HG02798 (cell line): ENCODE data around the gene RAB3C.
A peak's percentile ranks its signal among the peaks of the same experiment; 100 is the strongest.

ENCODE experiments used
- ATAC-seq: cut with Tn5 transposase; IDR thresholded peaks from one replicate; pipeline ENCODE4 v1.9.1; 2021; ENCODE audit warnings: mild to moderate bottlenecking; ENCODE audit not compliant: unreplicated experiment, poor library complexity

RAB3C gene

GRCh38 chr5:58804291-58804690, 221.4 kb downstream of the RAB3C start:
- no peak for ATAC-seq

- ATAC-seq: no peak
Measured at GRCh38 chr5:58810086-58810485, 227.2 kb downstream of the RAB3C start.

- no peak for ATAC-seq
Measured at GRCh38 chr5:58813855-58814254, 231.0 kb downstream of the RAB3C start.

GRCh38 chr5:58816181-58816731, 233.4 kb downstream of the RAB3C start:
- ATAC-seq: no peak

GRCh38 chr5:58818465-58818864, 235.6 kb downstream of the RAB3C start:
- no peak for ATAC-seq

GRCh38 chr5:58825441-58825840, 242.6 kb downstream of the RAB3C start:
- ATAC-seq: no peak

GRCh38 chr5:58825899-58826298, 243.0 kb downstream of the RAB3C start:
- no peak for ATAC-seq

- no peak for ATAC-seq
Measured at GRCh38 chr5:58827463-58827862, 244.6 kb downstream of the RAB3C start.

GRCh38 chr5:58828258-58828657, 245.4 kb downstream of the RAB3C start:
- no peak for ATAC-seq

GRCh38 chr5:58834242-58835225, 251.7 kb downstream of the RAB3C start:
- no peak for ATAC-seq

GRCh38 chr5:58836351-58836750, 253.5 kb downstream of the RAB3C start:
- no peak for ATAC-seq

- no peak for ATAC-seq
Measured at GRCh38 chr5:58838729-58839128, 255.9 kb downstream of the RAB3C start.

- ATAC-seq: no peak
Measured at GRCh38 chr5:58842852-58843251, 260.0 kb downstream of the RAB3C start.

GRCh38 chr5:58844395-58844794, 261.5 kb downstream of the RAB3C start:
- no peak for ATAC-seq

- ATAC-seq: no peak
Measured at GRCh38 chr5:58847041-58847440, 264.2 kb downstream of the RAB3C start.

GRCh38 chr5:58849223-58849622, 266.3 kb downstream of the RAB3C start:
- no peak for ATAC-seq

- ATAC-seq: peak; percentile 67
Measured at GRCh38 chr5:58849921-58850667, 267.2 kb downstream of the RAB3C start.

- no peak for ATAC-seq
Measured at GRCh38 chr5:58851153-58851552, 268.3 kb downstream of the RAB3C start.

GRCh38 chr5:58851571-58851970, 268.7 kb downstream of the RAB3C start:
- no peak for ATAC-seq

- ATAC-seq: no peak
Measured at GRCh38 chr5:58852566-58852965, 269.7 kb downstream of the RAB3C start.

- no peak for ATAC-seq
Measured at GRCh38 chr5:58854441-58854840, 271.6 kb downstream of the RAB3C start.
